ENCODE results near the gene KCTD14.
"Not testable (repeated sequence)": the region's sequence is repeated elsewhere in the genome, so short reads cannot be mapped to it uniquely, and the experiment has no call there.

The KCTD14 gene

DNA sequence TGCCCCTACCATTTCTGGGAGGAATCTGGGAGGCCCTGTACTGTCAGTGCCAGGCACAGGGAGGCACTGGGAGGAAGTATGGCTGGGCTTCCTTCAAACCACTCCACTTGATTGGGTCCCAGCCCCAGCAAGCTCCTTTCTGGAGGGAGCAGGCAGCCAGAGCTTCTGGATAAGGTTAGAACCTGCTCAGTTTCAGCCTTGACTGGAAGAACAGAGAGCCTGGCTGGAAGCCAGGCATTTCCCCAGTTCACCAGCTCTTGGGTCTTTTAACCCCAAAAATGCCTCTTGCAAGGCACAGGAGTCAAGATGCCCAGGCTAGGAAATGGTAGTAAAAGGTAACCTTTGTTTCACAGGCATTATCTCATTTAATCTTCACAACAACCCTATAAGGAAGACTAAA is 9.0 kb upstream of the KCTD14 start:
- no peak for DNase-seq (ENCODE audit: low read depth, low spot score)
- no peak overlapping the region for H3K4me3 ChIP-seq (ENCODE audit: low read depth, low read length)
- TF ChIP-seq, protein P1, sequence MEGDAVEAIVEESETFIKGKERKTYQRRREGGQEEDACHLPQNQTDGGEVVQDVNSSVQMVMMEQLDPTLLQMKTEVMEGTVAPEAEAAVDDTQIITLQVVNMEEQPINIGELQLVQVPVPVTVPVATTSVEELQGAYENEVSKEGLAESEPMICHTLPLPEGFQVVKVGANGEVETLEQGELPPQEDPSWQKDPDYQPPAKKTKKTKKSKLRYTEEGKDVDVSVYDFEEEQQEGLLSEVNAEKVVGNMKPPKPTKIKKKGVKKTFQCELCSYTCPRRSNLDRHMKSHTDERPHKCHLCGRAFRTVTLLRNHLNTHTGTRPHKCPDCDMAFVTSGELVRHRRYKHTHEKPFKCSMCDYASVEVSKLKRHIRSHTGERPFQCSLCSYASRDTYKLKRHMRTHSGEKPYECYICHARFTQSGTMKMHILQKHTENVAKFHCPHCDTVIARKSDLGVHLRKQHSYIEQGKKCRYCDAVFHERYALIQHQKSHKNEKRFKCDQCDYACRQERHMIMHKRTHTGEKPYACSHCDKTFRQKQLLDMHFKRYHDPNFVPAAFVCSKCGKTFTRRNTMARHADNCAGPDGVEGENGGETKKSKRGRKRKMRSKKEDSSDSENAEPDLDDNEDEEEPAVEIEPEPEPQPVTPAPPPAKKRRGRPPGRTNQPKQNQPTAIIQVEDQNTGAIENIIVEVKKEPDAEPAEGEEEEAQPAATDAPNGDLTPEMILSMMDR (IDR thresholded peaks at IDR 0.05; ENCODE audit: insufficient read depth, low read length, missing control alignments), result no peak
- CTCF ChIA-PET, result interaction anchor here (9.6 kb wide), 1 partner anchor 14 kb away, joined by 90 read pairs; no protein-coding TSS in a partner anchor
- POLR2A ChIA-PET, result no interaction called here

DNA sequence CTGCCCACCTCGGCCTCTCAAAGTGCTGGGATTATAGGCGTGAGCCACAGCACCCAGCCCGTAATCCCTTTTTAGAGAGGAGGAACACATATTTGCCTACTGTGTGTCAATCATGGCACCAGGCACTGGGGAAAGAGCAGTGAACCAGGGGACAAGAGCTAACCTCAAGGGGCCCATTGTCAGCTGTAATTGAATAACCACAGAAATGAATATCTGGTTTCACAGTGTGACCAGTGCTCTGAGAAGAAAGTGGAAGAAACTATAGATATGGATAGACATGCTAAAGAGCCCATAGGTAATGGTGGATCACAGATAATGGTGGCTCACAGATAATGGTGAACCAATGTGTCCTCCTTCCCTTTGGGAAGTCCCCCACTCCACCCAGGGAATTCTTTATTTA is 8.6 kb upstream of the KCTD14 start:
- DNase-seq (ENCODE audit: low read depth, low spot score), result no peak
- TF ChIP-seq, protein P1 (IDR thresholded peaks at IDR 0.05; ENCODE audit: insufficient read depth, low read length, missing control alignments), result no peak
- POLR2A ChIA-PET, result no interaction called here

DNA sequence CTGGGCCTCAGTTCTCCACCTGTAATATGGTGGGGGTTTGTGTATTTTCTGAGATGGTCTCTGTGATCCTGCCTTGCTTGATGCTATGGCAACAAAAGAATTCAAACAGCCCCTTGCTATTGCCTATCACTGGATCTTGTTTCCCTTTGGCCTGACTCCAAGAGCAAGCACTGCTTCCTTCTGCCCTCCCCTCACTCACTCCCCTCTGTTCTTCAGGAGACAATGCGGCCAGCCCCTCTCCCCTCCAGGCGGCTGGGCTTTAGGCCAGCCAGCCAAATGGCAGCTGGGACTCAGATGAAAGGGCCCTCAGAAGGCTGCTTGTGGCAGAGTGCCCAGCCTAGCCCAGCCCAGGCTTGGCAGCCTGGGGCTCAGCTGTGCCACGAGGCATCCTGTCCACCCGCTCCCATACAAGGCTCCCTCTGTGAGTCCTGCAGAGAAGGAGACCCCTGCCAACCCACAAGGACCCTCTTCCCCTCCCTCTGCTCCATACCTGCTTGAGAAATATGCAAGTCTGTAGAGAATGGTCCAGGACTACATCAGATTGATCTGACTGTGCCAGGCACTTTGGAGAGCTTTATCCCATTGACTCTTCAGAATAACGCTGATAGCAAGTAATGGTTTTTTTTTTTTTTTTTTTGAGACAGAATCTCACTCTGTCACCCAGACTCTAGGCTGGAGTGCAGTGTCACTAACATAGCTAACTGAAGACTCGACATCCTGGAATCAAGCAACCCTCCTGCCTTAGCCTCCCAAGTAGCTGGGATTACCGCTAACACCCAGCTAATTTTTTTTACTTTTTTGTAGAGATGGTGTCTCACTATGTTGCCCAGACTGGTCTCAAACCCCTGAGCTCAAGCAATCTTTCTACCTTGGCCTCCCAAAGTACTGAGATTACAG is 7.6 kb upstream of the KCTD14 start:
- ChIA-PET POLR2A (no interaction called here), CTCF (interaction anchor here (0.9 to 9.6 kb wide), 3 partner anchors 10 to 40 kb away, joined by 3 to 90 read pairs (median 4); no protein-coding TSS in a partner anchor)
- TF ChIP-seq, protein P1 (IDR thresholded peaks at IDR 0.05; ENCODE audit: insufficient read depth, low read length, missing control alignments), result no peak
- no peak overlapping the region for H3K4me3 ChIP-seq (ENCODE audit: low read depth, low read length)
- DNase-seq (ENCODE audit: low read depth, low spot score), result no peak

More for the DNA sequence above, 8.6 kb upstream of the KCTD14 start:
- CTCF ChIA-PET, result interaction anchor here (1.2 to 9.6 kb wide), 2 partner anchors 11 to 15 kb away, joined by 4 to 90 read pairs; no protein-coding TSS in a partner anchor
- no peak overlapping the region for H3K4me3 ChIP-seq (ENCODE audit: low read depth, low read length)

DNA sequence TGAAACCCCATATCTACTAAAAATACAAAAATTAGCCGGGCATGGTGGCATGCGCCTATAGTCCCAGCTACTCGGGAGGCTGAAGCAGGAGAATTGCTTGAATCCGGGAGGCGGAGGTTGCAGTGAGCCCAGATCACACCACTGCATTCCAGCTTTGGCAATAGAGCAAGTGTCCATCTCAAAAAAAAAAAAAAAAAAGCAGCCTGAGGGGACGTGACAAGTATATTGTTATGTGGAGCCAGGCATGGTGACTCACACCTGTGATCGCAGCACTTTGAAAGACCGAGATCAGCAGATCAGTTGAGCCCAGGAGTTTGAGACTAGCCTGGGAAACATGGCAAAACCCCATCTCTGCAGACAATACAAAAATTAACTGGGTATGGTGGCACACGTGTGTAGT is 5.3 kb upstream of the KCTD14 start:
- DNase-seq (ENCODE audit: low read depth, low spot score); H3K4me3 ChIP-seq (ENCODE audit: low read depth, low read length); POLR2A ChIA-PET: not testable (repeated sequence)
- CTCF ChIA-PET, result interaction anchor here (9.6 kb wide), 1 partner anchor 18 kb away, joined by 90 read pairs; no protein-coding TSS in a partner anchor

DNA sequence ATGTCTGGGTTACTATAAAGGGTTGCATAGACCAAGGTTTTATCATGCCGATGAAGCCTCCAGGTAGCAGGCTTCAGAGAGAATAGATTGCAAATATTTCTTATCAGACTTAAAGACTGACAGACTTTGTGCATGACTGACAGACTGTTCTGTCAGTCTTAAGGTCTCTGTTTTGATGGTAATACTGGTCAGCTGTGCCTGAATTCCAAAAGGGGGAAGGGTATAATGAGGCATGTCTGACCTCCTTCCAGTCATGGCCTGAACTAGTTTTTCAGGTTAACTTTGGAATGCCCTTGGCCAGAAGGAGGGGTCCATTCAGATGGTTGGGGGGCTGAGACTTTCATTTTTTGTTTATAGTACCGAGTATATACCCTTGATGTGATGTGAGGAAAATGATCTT is 4.7 kb upstream of the KCTD14 start:
- H3K4me3 ChIP-seq (ENCODE audit: low read depth, low read length), result no peak overlapping the region
- no peak for DNase-seq (ENCODE audit: low read depth, low spot score)
- ChIA-PET CTCF (interaction anchor here (1.2 kb wide), 1 partner anchor 18 kb away, joined by 5 read pairs; no protein-coding TSS in a partner anchor), POLR2A (no interaction called here)
- TF ChIP-seq, protein P1 (IDR thresholded peaks at IDR 0.05; ENCODE audit: insufficient read depth, low read length, missing control alignments), result no peak

DNA sequence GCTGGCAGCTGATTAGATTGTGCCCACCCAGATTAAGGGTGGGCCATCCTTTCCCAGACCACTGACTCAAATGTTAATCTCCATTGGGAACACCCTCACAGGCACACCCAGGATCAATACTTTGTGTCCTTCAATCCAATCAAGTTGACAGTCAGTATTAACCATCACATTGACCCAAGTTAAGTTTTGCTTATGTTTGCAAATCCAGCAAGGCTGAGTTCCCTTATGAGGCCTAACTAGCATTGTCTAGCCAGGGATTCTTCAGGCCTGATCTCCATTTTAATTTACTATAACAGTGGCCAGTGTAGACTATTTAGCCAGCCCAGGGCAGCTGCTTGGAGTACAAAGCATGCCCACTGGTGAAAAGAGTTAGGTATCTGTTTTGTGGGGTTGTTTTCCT is 2.3 kb upstream of the KCTD14 start:
- H3K4me3 ChIP-seq (ENCODE audit: low read depth, low read length), result no peak overlapping the region
- TF ChIP-seq, protein P1 (IDR thresholded peaks at IDR 0.05; ENCODE audit: insufficient read depth, low read length, missing control alignments), result no peak
- ChIA-PET POLR2A (no interaction called here), CTCF (no interaction called here)
- DNase-seq (ENCODE audit: low read depth, low spot score), result no peak

All from AG04449 (cell line).